GM12878 (cell line): ENCODE data around the gene PTMA. TPM values are rescaled to one million over a fixed set of nuclear protein-coding genes. Genes with fewer than 3 reads are reported as not detected.

Experiments
- CBX3 ChIP-seq: fragments of 200-600 bp; sonication (generic); IDR thresholded peaks from 2 replicates; pipeline ENCODE4 v1.6.1; 2016; ENCODE audit warnings: low read depth, borderline replicate concordance
- CHD2 ChIP-seq: IDR thresholded peaks from 2 replicates; pipeline ENCODE4 v1.6.1; 2011; ENCODE audit warnings: low read depth, low read length, improper control_type of control experiment, borderline replicate concordance
- CHD4 ChIP-seq: fragments of 200-600 bp; sonication (generic); IDR thresholded peaks from 2 replicates; pipeline ENCODE4 v1.6.1; 2016; ENCODE audit warnings: mild to moderate bottlenecking
- DPF2 ChIP-seq: fragments of 450-650 bp; IDR thresholded peaks from 2 replicates; pipeline ENCODE4 v1.6.1; 2017; ENCODE audit warnings: mild to moderate bottlenecking
- EP300 ChIP-seq, 2 experiments: fragments of 150-350 bp in 1 of 2; IDR thresholded peaks; 2 replicates each; pipeline ENCODE4 v1.6.1; 2011 to 2012; ENCODE audit warnings: low read depth in 2 of 2, low read length in 2 of 2, borderline replicate concordance in 1 of 2, improper control_type of control experiment in 1 of 2, inconsistent platforms in 1 of 2; ENCODE audit not compliant: control insufficient read depth in 1 of 2
- EZH2 ChIP-seq: IDR thresholded peaks from 2 replicates; pipeline ENCODE4 v1.6.1; 2012; ENCODE audit warnings: low read depth, mild to moderate bottlenecking, control low read depth, inconsistent platforms, low read length, borderline replicate concordance; ENCODE audit not compliant: control insufficient read depth
- FOXK2 ChIP-seq: fragments of 450-650 bp; IDR thresholded peaks from 2 replicates; pipeline ENCODE4 v1.6.1; 2017; ENCODE audit warnings: mild to moderate bottlenecking, moderate library complexity
- HCFC1 ChIP-seq: fragments of 150-350 bp; IDR thresholded peaks from 2 replicates; pipeline ENCODE4 v1.6.1; 2014; ENCODE audit warnings: low read length
- HDGF ChIP-seq: fragments of 450-650 bp; IDR thresholded peaks from 2 replicates; pipeline ENCODE4 v1.6.1; 2016; ENCODE audit warnings: antibody characterized with exemption
- MEF2A ChIP-seq: IDR thresholded peaks from 2 replicates; pipeline ENCODE4 v1.6.1; 2011; ENCODE audit warnings: low read depth, mild to moderate bottlenecking, low read length, moderate library complexity; ENCODE audit not compliant: insufficient read depth
- MEF2B ChIP-seq: fragments of 450-650 bp; IDR thresholded peaks from 2 replicates; pipeline ENCODE4 v1.6.1; 2018; ENCODE audit warnings: mild to moderate bottlenecking, moderate library complexity; ENCODE audit not compliant: partially characterized antibody, poor library complexity, severe bottlenecking
- MTA2 ChIP-seq: fragments of 450-650 bp; IDR thresholded peaks from 2 replicates; pipeline ENCODE4 v1.6.1; 2016; ENCODE audit warnings: low read depth, mild to moderate bottlenecking, moderate library complexity
- MXI1 ChIP-seq: fragments of 150-350 bp; IDR thresholded peaks from 2 replicates; pipeline ENCODE4 v1.6.1; 2011; ENCODE audit warnings: low read depth, mild to moderate bottlenecking, inconsistent platforms, low read length, improper control_type of control experiment
- NR2C1 ChIP-seq: fragments of 450-650 bp; IDR thresholded peaks from 2 replicates; pipeline ENCODE4 v1.6.1; 2017; ENCODE audit warnings: antibody characterized with exemption, mild to moderate bottlenecking, moderate library complexity
- NRF1 ChIP-seq: conservative IDR thresholded peaks from 2 replicates; pipeline ENCODE4 v1.6.1; 2011; ENCODE audit warnings: mild to moderate bottlenecking, low read depth, low read length, improper control_type of control experiment
- POLR2AphosphoS2 ChIP-seq: IDR thresholded peaks from 2 replicates; pipeline ENCODE4 v1.6.1; 2011; ENCODE audit warnings: low read depth, mild to moderate bottlenecking, low read length, improper control_type of control experiment, moderate library complexity
- POLR2AphosphoS5 ChIP-seq: IDR thresholded peaks from 2 replicates; pipeline ENCODE4 v1.6.1; 2011; ENCODE audit warnings: mild to moderate bottlenecking, low read length, inconsistent platforms
- RBBP5 ChIP-seq: fragments of 200-600 bp; sonication (generic); conservative IDR thresholded peaks from 2 replicates; pipeline ENCODE4 v1.6.1; 2016
- RCOR1 ChIP-seq: conservative IDR thresholded peaks from 2 replicates; pipeline ENCODE4 v1.6.1; 2012; ENCODE audit warnings: low read depth, low read length, improper control_type of control experiment
- RFX5 ChIP-seq: IDR thresholded peaks from 2 replicates; pipeline ENCODE4 v1.6.1; 2011; ENCODE audit warnings: low read depth, low read length, improper control_type of control experiment
- SMC3 ChIP-seq: IDR thresholded peaks from 2 replicates; pipeline ENCODE4 v1.6.1; 2011; ENCODE audit warnings: low read length, improper control_type of control experiment, borderline replicate concordance
- SPI1 ChIP-seq: IDR thresholded peaks from 2 replicates; pipeline ENCODE4 v1.6.1; 2011; ENCODE audit warnings: low read depth, mild to moderate bottlenecking, low read length, moderate library complexity, borderline replicate concordance; ENCODE audit not compliant: insufficient read depth
- SREBF1 ChIP-seq: IDR thresholded peaks from 2 replicates; pipeline ENCODE4 v1.6.1; 2012; ENCODE audit warnings: mild to moderate bottlenecking, low read length
- SRF ChIP-seq, 2 experiments: IDR thresholded peaks; 2 replicates each; pipeline ENCODE4 v1.6.1; 2011; ENCODE audit warnings: low read depth in 2 of 2, low read length in 2 of 2, mild to moderate bottlenecking in 1 of 2, moderate library complexity in 1 of 2
- YBX1 ChIP-seq: fragments of 450-650 bp; IDR thresholded peaks from 2 replicates; pipeline ENCODE4 v1.6.1; 2016; ENCODE audit warnings: antibody characterized with exemption
- ZNF207 ChIP-seq: fragments of 450-650 bp; IDR thresholded peaks from 2 replicates; pipeline ENCODE4 v1.6.1; 2014; ENCODE audit warnings: antibody characterized with exemption, mild to moderate bottlenecking, borderline replicate concordance
- polyA plus RNA-seq, 11 experiments: library from polyadenylated mRNA; depleted of rRNA in 4 of 11; unstranded in 6 of 11; stranded (reverse) in 5 of 11; fragments of >200 nt; fragmentation: Nextera tagmentation in 4 of 11; fragmentation: Illumina TruSeq in 1 of 11; extraction: Ambion mirVana in 4 of 11; extraction: Trizol in 1 of 11; gene quantifications; 1 replicate in 1 of 11; 2 replicates in 10 of 11; pipeline versions ENCODE4 v1.2.1 to v1.2.3, GENCODE V29; 2011 to 2016; ENCODE audit warnings: inconsistent platforms in 2 of 11, missing spikeins in 2 of 11, low read depth in 1 of 11
- total RNA-seq, 4 experiments: library from RNA; depleted of rRNA in 3 of 4; stranded (reverse); fragments of >200 nt in 3 of 4; fragmentation: Illumina TruSeq in 1 of 4; extraction: Trizol in 1 of 4; gene quantifications; 2 replicates each; pipeline versions ENCODE4 v1.2.1 to v1.2.3, GENCODE V29; 2013 to 2021
- TF ChIP-seq, protein P1 (sequence below): IDR thresholded peaks from 2 replicates; pipeline ENCODE4 v1.6.1; 2012; ENCODE audit warnings: low read depth, low read length, improper control_type of control experiment
- TF ChIP-seq, protein P2 (sequence below): fragments of 450-650 bp; formaldehyde crosslinking; IDR thresholded peaks from 2 replicates; pipeline ENCODE4 v1.5.0; 2022; ENCODE audit warnings: mild to moderate bottlenecking, missing genetic modification characterization

PTMA gene
- total and polyA plus RNA-seq, 10 of the 15 experiments (the other 5 are each of a cell fraction or from before 2014, with no cell fraction given): 1,144 to 5,018 (median 3,464) TPM

DNA sequence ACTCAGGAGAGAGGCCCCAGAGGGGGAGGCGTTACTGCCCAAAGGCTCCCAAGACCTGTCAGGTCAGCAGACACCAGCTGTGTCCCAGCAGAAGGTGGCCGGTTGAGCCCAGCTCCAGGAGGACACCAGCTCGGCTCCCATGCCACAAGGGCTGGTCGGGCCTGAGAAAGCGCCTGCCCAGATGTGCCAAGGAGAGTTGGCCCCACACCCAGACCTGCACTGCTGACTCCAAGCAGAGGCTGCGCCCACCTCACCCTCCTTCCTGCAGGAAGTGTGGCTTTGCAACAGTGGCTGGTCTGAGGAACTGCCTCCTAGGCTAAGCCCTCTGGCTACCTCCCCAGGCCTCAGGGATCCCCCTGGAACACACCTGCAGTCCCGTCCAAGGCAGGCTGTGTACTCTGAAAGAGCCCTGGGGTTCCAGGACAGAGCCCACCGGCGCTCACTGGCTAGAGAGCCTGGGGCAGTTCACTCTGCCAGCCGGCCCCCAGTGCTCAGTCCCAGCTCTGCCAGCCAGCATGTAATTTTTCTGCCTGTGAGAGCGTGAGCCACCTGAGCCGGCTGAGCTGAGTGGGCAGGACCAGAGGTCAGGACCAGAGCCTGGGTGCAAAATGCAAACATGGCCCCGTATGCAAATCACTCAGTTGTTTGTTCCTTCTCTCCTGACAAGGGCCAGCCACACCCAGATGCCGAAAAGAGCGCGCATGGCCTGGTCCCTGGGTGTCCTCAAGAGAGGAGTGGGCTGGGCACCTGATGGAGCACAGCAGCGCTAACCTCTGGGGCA lies 36.9 kb upstream of the PTMA start (continued):
- TF ChIP-seq CHD2: peak; percentile 45; the same call in 1 of the 2 replicates
- TF ChIP-seq DPF2: peak; percentile 73; the same call in 1 of the 2 replicates
- TF ChIP-seq CBX3: no peak
- TF ChIP-seq EZH2: no peak
- TF ChIP-seq YBX1: no peak
- peak; percentile 24; the same call in 1 of the 2 replicates for TF ChIP-seq NR2C1
- TF ChIP-seq SPI1: no peak
- TF ChIP-seq, protein P1, sequence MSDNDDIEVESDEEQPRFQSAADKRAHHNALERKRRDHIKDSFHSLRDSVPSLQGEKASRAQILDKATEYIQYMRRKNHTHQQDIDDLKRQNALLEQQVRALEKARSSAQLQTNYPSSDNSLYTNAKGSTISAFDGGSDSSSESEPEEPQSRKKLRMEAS: 0 out of 2 replicates have a peak, but pooled peaks have one; percentile 54
- no peak for TF ChIP-seq SREBF1
- peak in 1 of 2 experiments; percentile 54; a peak in 1 of 4 replicates for TF ChIP-seq EP300 (IDR thresholded peaks at IDR 0.05; ENCODE audit: borderline replicate concordance in 1 of 2, control insufficient read depth in 1 of 2, low read depth in 2 of 2, low read length in 2 of 2)
- TF ChIP-seq POLR2AphosphoS2: peak; percentile 94
- peak; percentile 10; the same call in 1 of the 2 replicates for TF ChIP-seq HCFC1
- TF ChIP-seq MEF2A: no peak
- TF ChIP-seq SMC3: no peak
- no peak for TF ChIP-seq RBBP5
- peak; percentile 85; the same call in 1 of the 2 replicates for TF ChIP-seq POLR2AphosphoS5
- TF ChIP-seq MXI1: peak; percentile 61; the same call in 1 of the 2 replicates
- TF ChIP-seq CHD4: no peak
- TF ChIP-seq NRF1: no peak
- TF ChIP-seq, protein P2, sequence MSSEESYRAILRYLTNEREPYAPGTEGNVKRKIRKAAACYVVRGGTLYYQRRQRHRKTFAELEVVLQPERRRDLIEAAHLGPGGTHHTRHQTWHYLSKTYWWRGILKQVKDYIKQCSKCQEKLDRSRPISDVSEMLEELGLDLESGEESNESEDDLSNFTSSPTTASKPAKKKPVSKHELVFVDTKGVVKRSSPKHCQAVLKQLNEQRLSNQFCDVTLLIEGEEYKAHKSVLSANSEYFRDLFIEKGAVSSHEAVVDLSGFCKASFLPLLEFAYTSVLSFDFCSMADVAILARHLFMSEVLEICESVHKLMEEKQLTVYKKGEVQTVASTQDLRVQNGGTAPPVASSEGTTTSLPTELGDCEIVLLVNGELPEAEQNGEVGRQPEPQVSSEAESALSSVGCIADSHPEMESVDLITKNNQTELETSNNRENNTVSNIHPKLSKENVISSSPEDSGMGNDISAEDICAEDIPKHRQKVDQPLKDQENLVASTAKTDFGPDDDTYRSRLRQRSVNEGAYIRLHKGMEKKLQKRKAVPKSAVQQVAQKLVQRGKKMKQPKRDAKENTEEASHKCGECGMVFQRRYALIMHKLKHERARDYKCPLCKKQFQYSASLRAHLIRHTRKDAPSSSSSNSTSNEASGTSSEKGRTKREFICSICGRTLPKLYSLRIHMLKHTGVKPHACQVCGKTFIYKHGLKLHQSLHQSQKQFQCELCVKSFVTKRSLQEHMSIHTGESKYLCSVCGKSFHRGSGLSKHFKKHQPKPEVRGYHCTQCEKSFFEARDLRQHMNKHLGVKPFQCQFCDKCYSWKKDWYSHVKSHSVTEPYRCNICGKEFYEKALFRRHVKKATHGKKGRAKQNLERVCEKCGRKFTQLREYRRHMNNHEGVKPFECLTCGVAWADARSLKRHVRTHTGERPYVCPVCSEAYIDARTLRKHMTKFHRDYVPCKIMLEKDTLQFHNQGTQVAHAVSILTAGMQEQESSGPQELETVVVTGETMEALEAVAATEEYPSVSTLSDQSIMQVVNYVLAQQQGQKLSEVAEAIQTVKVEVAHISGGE (CRISPR knock-in tag): no peak
- TF ChIP-seq ZNF207: no peak
- TF ChIP-seq HDGF: peak; percentile 53; the same call in 1 of the 2 replicates
- TF ChIP-seq FOXK2: no peak
- TF ChIP-seq RFX5: peak; percentile 48; the same call in 1 of the 2 replicates
- TF ChIP-seq SRF (IDR thresholded peaks at IDR 0.05; ENCODE audit: low read depth in 2 of 2, low read length in 2 of 2): no peak
- TF ChIP-seq RCOR1: 0 out of 2 replicates have a peak, but pooled peaks have one; percentile 70
- TF ChIP-seq MTA2: peak; percentile 12; the same call in 1 of the 2 replicates
- TF ChIP-seq MEF2B: no peak
